GM19395 (cell line): Measurements from ENCODE around the gene PLXNB1.

Experiments
- ATAC-seq: cut with Tn5 transposase; IDR thresholded peaks from one replicate; pipeline ENCODE4 v1.9.1; 2021; ENCODE audit warnings: mild to moderate bottlenecking, moderate library complexity; ENCODE audit not compliant: unreplicated experiment

PLXNB1 gene

GRCh38 chr3:48433472-48434118 lies 3.7 kb upstream of the PLXNB1 start:
- no peak for ATAC-seq

GRCh38 chr3:48432411-48433371 lies 2.8 kb upstream of the PLXNB1 start:
- no peak for ATAC-seq

GRCh38 chr3:48431224-48432029 lies 1.5 kb upstream of the PLXNB1 start:
- ATAC-seq: no peak

- ATAC-seq: no peak
These were observed 819 bp upstream of the PLXNB1 start for GRCh38 chr3:48430708-48431101.

- no peak for ATAC-seq
These were observed 448 bp downstream of the PLXNB1 start for GRCh38 chr3:48429317-48429959.

- ATAC-seq: no peak
These were observed 1.1 kb downstream of the PLXNB1 start for GRCh38 chr3:48428572-48429316.

GRCh38 chr3:48428088-48428571 lies 1.8 kb downstream of the PLXNB1 start:
- ATAC-seq: no peak

- ATAC-seq: no peak
These were observed 2.3 kb downstream of the PLXNB1 start for GRCh38 chr3:48427630-48427962.

GRCh38 chr3:48426944-48427629 lies 2.8 kb downstream of the PLXNB1 start:
- no peak for ATAC-seq

GRCh38 chr3:48426401-48426909 lies 3.4 kb downstream of the PLXNB1 start:
- ATAC-seq: no peak

GRCh38 chr3:48425281-48425812 lies 4.5 kb downstream of the PLXNB1 start:
- ATAC-seq: no peak

- no peak for ATAC-seq
These were observed 5.8 kb downstream of the PLXNB1 start for GRCh38 chr3:48423883-48424695.

GRCh38 chr3:48423241-48423882 lies 6.5 kb downstream of the PLXNB1 start:
- ATAC-seq: no peak

GRCh38 chr3:48422681-48423080 lies 7.2 kb downstream of the PLXNB1 start:
- no peak for ATAC-seq

- ATAC-seq: no peak
These were observed 7.6 kb downstream of the PLXNB1 start for GRCh38 chr3:48422272-48422671.

- ATAC-seq: no peak
These were observed 9.3 kb downstream of the PLXNB1 start for GRCh38 chr3:48420561-48420960.

- ATAC-seq: no peak
These were observed 10.3 kb downstream of the PLXNB1 start for GRCh38 chr3:48419597-48419996.

- no peak for ATAC-seq
These were observed 10.7 kb downstream of the PLXNB1 start for GRCh38 chr3:48419149-48419548.
